NB4 (cell line): ENCODE measurements around the gene SREK1IP1.

ENCODE experiments used
- CTCF ChIP-seq: IDR thresholded peaks from one replicate; pipeline ENCODE4 v1.5.1; 2012; ENCODE audit warnings: low read depth, low read length
- MAX ChIP-seq: IDR thresholded peaks from 2 replicates; pipeline ENCODE4 v1.6.1; 2011; ENCODE audit warnings: low read depth, low read length
- MYC ChIP-seq: IDR thresholded peaks from 2 replicates; pipeline ENCODE4 v1.6.1; 2011; ENCODE audit warnings: low read depth, low read length
- POLR2A ChIP-seq: IDR thresholded peaks from 2 replicates; pipeline ENCODE4 v1.6.1; 2011; ENCODE audit warnings: mild to moderate bottlenecking; ENCODE audit not compliant: insufficient read length; ENCODE audit errors: extremely low read depth

GRCh38 chr5:64693636-64694035, 74.9 kb downstream of the SREK1IP1 start:
- TF ChIP-seq CTCF, result no peak
- TF ChIP-seq POLR2A, result no peak
- no peak for TF ChIP-seq MAX
- no peak for TF ChIP-seq MYC
